Esophagus muscularis mucosa (tissue), 4 donors: ENCODE results near the gene C8B. TPM values are rescaled to one million over a fixed set of nuclear protein-coding genes. Genes with fewer than 3 reads are reported as not detected.

ENCODE experiments used
- DNase-seq: peaks from one replicate; pipeline ENCODE4 v3.0.0-alpha.2; 2017; ENCODE audit errors: extremely low spot score
- H3K27ac ChIP-seq, 4 donors: fragments of 200-600 bp; sonication (generic); replicated peaks in 1 of 4; 1 replicate in 3 of 4; 2 replicates in 1 of 4; pipeline ENCODE4 v1.5.1; 2016 to 2019; ENCODE audit warnings: mild to moderate bottlenecking in 1 of 4
- H3K27me3 ChIP-seq, 4 donors: fragments of 200-600 bp; sonication (generic); one replicate each; pipeline versions ENCODE4 v1.5.1 to v1.6.0; 2016 to 2019
- H3K36me3 ChIP-seq, 4 donors: fragments of 200-600 bp; sonication (generic); one replicate each; pipeline ENCODE4 v1.5.1; 2016 to 2019
- H3K4me1 ChIP-seq, 4 donors: fragments of 200-600 bp; sonication (generic); one replicate each; pipeline ENCODE4 v1.5.1; 2016 to 2019
- H3K4me3 ChIP-seq, 4 donors: fragments of 200-600 bp; sonication (generic); 1 replicate in 2 of 4; 2 replicates in 2 of 4; pipeline ENCODE4 v1.5.1; 2016 to 2019; ENCODE audit warnings: mild to moderate bottlenecking in 4 of 4, moderate library complexity in 1 of 4
- H3K9me3 ChIP-seq, 4 donors: fragments of 200-600 bp; sonication (generic); 1 replicate in 3 of 4; 2 replicates in 1 of 4; pipeline ENCODE4 v1.5.1; 2016 to 2019
- EP300 ChIP-seq: sonication (generic); formaldehyde crosslinking; IDR thresholded peaks from one replicate; pipeline ENCODE4 v1.6.1; 2017; ENCODE audit warnings: antibody characterized with exemption
- POLR2A ChIP-seq: fragments of 450-650 bp; IDR thresholded peaks from one replicate; pipeline ENCODE4 v1.6.1; 2017; ENCODE audit warnings: antibody characterized with exemption, moderate library complexity, mild to moderate bottlenecking, low read depth
- POLR2AphosphoS5 ChIP-seq, 2 donors: sonication (generic); formaldehyde crosslinking; IDR thresholded peaks; one replicate each; pipeline ENCODE4 v1.6.1; 2017; ENCODE audit warnings: antibody characterized with exemption in 2 of 2
- WGBS: methylation state at CpG from one replicate; pipeline ENCODE4 v1.1.5; 2018; 5-methylcytosine and 5-hydroxymethylcytosine counted together
- intact Hi-C: fragments of 100-400 bp; cut with DNase I; formaldehyde crosslinking; loops from one replicate; pipeline ENCODE4 v1.15.1; 2023
- total RNA-seq, 4 donors: library from RNA; depleted of rRNA; stranded (reverse); fragments of >200 nt; gene quantifications; one replicate each; pipeline versions ENCODE4 v1.1.0 to v1.2.1, GENCODE V29; 2016
- TF ChIP-seq, protein P1 (sequence below), 3 experiments: fragments of 200-600 bp in 2 of 3; fragments of 450-650 bp in 1 of 3; sonication (generic) in 2 of 3; IDR thresholded peaks; one replicate each; pipeline ENCODE4 v1.5.1; 2017 to 2019; ENCODE audit warnings: antibody characterized with exemption in 3 of 3, mild to moderate bottlenecking in 2 of 3, moderate library complexity in 1 of 3

The C8B gene
- not detected for total RNA-seq

DNA sequence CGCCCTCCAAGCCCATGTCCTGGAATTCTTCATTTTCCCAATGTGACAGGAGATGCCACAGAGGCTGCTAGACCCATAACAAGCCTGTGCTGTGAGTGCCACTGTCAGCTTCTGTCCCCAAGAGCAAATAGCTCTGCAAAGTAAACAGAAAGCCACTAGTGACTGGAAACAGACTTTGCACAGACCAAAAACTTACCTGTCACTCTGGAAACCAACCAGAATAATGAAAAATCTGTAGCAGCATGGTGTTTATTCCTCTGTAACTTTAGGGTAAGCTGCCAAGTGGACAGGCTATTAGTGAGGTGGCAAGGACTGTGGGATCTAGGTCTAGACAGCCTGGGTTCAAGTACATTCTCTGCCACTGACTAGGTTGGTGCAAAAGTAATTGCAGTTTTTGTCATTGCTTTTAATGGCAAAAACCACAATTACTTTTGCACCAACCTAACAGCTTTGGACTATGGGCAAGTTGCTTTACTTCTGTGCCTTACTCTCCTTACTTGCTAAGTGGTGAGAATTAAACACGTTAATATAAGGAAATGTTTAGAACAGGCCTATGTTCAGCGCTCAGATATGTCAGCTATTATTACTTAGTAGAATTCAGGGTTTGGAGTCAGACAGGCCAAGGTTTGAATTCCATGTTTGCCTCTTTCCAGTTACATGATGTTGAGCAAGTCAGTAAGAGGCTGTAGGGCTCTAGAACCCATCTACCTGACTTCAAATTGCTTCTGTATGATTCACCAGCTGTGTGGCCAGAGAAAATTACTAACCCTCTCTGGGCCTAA is at the start of gene C8B:
TSS of gene C8B (minus strand) at position 100 of the 782 bp plus-strand sequence. CDS start at position 33, 67 bp downstream.
- Histone ChIP-seq H3K27me3 (no peaks in the 10 kb centered on the region), H3K4me3 (no peak within 1 kb of the TSS), H3K9me3 (no peaks in the 10 kb centered on the region), H3K36me3 (no peaks in the 10 kb centered on the region), H3K27ac (no peak within 1 kb of the TSS), H3K4me1 (no peaks in the 10 kb centered on the region)
- TF ChIP-seq EP300 (no peak), POLR2A (no peak), POLR2AphosphoS5 (IDR thresholded peaks at IDR 0.05) (no peak)
- TF ChIP-seq, protein P1, sequence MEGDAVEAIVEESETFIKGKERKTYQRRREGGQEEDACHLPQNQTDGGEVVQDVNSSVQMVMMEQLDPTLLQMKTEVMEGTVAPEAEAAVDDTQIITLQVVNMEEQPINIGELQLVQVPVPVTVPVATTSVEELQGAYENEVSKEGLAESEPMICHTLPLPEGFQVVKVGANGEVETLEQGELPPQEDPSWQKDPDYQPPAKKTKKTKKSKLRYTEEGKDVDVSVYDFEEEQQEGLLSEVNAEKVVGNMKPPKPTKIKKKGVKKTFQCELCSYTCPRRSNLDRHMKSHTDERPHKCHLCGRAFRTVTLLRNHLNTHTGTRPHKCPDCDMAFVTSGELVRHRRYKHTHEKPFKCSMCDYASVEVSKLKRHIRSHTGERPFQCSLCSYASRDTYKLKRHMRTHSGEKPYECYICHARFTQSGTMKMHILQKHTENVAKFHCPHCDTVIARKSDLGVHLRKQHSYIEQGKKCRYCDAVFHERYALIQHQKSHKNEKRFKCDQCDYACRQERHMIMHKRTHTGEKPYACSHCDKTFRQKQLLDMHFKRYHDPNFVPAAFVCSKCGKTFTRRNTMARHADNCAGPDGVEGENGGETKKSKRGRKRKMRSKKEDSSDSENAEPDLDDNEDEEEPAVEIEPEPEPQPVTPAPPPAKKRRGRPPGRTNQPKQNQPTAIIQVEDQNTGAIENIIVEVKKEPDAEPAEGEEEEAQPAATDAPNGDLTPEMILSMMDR (IDR thresholded peaks at IDR 0.05) = no peak
- WGBS = 93% methylated on average over 3 of the region's 3 CpGs
- intact Hi-C loops = no loop called here
- DNase-seq = no peak

- Histone ChIP-seq H3K4me1 (peaks cover 0 to 2% (median 0%) of the 10 kb centered on the region in 4 donors), H3K4me3 (no peak overlapping the region), H3K27me3 (no peaks in the 10 kb centered on the region), H3K36me3 (no peaks in the 10 kb centered on the region), H3K9me3 (no peaks in the 10 kb centered on the region), H3K27ac (no peak overlapping the region)
- intact Hi-C loops = no loop called here
- no peak for DNase-seq
- no peak for TF ChIP-seq EP300
- TF ChIP-seq POLR2AphosphoS5 (IDR thresholded peaks at IDR 0.05) = no peak
- TF ChIP-seq POLR2A = no peak
- TF ChIP-seq, protein P1 (IDR thresholded peaks at IDR 0.05) = no peak
- WGBS = 94% methylated on average over 12 of the region's 15 CpGs
Measured at GRCh38 chr1:57015071-57015470, 49.3 kb upstream of the C8B start.

- DNase-seq = no peak
- peaks cover 0 to 2% (median 0%) of the 10 kb centered on the region in 4 donors for H3K4me1 ChIP-seq
- no peaks in the 10 kb centered on the region for H3K9me3 ChIP-seq
- intact Hi-C loops = no loop called here
- H3K4me3 ChIP-seq = no peak overlapping the region
- WGBS = 70% methylated on average over 2 of the region's 2 CpGs
- H3K27ac ChIP-seq = no peak overlapping the region
- TF ChIP-seq POLR2AphosphoS5 (IDR thresholded peaks at IDR 0.05) (no peak), EP300 (no peak), POLR2A (no peak)
- TF ChIP-seq, protein P1 (IDR thresholded peaks at IDR 0.05) = no peak
- no peaks in the 10 kb centered on the region for H3K36me3 ChIP-seq
- H3K27me3 ChIP-seq = no peaks in the 10 kb centered on the region
Measured at GRCh38 chr1:57013522-57013921, 47.7 kb upstream of the C8B start.

- no peaks in the 10 kb centered on the region for H3K27me3 ChIP-seq
- H3K9me3 ChIP-seq = no peaks in the 10 kb centered on the region
- DNase-seq = no peak
- no peak overlapping the region for H3K4me3 ChIP-seq
- 85% methylated on average over 1 of the region's 1 CpG for WGBS
- intact Hi-C loops = no loop called here
- H3K27ac ChIP-seq = no peak overlapping the region
- peaks cover 0 to 2% (median 0%) of the 10 kb centered on the region in 4 donors for H3K4me1 ChIP-seq
- TF ChIP-seq EP300 (no peak), POLR2AphosphoS5 (IDR thresholded peaks at IDR 0.05) (no peak), POLR2A (no peak)
- TF ChIP-seq, protein P1 (IDR thresholded peaks at IDR 0.05) = no peak
- no peaks in the 10 kb centered on the region for H3K36me3 ChIP-seq
Measured at GRCh38 chr1:57012315-57012714, 46.5 kb upstream of the C8B start.
